HG02852 (cell line): Measurements from ENCODE around the gene SLCO2B1.

Experiments
- ATAC-seq: cut with Tn5 transposase; IDR thresholded peaks from one replicate; pipeline ENCODE4 v1.9.1; 2021; ENCODE audit warnings: mild to moderate bottlenecking, moderate library complexity; ENCODE audit not compliant: unreplicated experiment

The SLCO2B1 gene

GRCh38 chr11:75214843-75215242 is 63.9 kb downstream of the SLCO2B1 start:
- no peak for ATAC-seq

DNA sequence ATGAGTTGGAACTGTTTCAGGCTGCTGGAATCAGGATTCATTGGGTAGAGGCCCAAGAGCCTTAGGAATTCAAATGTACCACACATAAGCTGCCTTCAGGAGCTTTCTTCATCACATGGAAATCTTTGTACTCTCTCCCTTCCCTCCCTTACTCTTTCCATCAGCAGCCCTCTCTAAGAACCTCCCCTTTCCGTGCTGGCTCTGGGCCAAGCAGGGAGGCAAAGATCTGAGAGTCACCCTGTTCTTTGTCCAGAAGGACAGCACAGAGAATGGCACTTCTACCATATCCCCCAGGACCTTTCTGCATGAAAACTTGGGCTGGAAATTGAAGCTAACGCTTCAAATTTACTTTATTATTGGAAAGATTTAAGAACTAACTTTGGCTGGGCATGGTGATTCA is 69.0 kb downstream of the SLCO2B1 start:
- no peak for ATAC-seq

- ATAC-seq = no peak
Measured at GRCh38 chr11:75223954-75224643, 73.2 kb downstream of the SLCO2B1 start.

GRCh38 chr11:75225794-75226193 is 74.9 kb downstream of the SLCO2B1 start:
- ATAC-seq = no peak

- no peak for ATAC-seq
Measured at GRCh38 chr11:75229466-75229865, 78.6 kb downstream of the SLCO2B1 start.

GRCh38 chr11:75230621-75231020 is 79.7 kb downstream of the SLCO2B1 start:
- no peak for ATAC-seq

- no peak for ATAC-seq
Measured at GRCh38 chr11:75233754-75234172, 82.9 kb downstream of the SLCO2B1 start.

GRCh38 chr11:75236062-75236461 is 85.2 kb downstream of the SLCO2B1 start:
- ATAC-seq = no peak

DNA sequence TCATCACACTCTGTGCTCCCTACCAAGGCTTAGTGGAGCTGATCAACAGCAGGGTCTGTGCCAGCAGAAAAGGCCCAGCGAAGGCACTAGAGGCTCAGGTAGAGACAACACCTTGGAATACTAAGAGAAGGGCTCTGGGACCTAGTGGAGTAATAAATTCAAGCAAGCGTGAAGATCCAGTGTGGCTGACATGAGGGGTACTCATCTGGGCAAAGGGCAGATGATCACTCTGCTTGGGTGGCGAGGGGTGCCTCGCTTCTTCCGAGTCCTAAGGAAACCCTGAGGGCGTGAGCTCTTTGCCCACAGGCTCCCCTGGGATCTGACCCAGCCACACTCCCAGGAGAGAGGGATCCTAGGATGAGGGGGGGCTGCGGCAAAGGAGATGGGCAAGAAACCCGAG is 86.1 kb downstream of the SLCO2B1 start:
- no peak for ATAC-seq

GRCh38 chr11:75238595-75239440 is 87.9 kb downstream of the SLCO2B1 start:
- no peak for ATAC-seq

DNA sequence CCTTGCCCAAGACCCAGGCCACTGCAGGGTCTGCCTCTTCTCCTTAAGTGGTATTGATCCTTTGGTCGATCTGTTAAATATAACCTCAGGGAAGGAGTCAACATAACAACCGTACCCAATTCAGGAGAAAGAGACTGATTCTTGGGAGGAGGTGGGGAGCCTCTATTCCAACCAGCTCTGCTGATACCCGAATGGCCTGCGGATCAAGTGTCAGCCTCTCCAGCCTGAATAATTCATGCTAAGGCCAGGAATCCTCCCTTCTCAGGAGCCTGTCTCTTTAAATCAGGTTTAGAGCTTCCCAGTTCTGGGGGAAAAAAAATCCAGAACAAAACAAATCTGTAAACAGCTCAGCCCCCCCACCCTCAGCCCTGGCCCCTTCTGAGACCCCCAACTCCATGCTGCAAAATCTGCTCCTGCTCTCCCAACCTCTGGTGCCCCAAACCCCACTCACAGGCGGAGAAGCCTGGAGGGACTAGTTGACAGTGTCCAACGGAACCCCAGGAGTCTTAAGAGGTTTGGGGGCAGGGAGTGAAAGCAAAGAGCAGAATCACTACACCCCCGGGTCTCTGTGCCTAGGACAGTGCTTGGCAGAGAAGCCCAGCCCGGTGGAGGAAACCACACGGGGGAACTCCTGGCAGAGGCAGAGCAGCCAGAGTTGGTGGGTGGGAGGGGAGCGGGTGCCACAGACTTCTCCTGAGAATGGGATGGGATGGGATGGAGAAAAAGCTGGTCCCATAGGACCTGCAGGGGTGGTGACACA is 88.8 kb downstream of the SLCO2B1 start:
- no peak for ATAC-seq

- ATAC-seq = no peak
Measured at GRCh38 chr11:75240311-75241035, 89.6 kb downstream of the SLCO2B1 start, which contains the start of gene TPBGL. TSS of gene TPBGL (plus strand) at chr11:75240774. CDS start at chr11:75241050, 276 bp downstream.

DNA sequence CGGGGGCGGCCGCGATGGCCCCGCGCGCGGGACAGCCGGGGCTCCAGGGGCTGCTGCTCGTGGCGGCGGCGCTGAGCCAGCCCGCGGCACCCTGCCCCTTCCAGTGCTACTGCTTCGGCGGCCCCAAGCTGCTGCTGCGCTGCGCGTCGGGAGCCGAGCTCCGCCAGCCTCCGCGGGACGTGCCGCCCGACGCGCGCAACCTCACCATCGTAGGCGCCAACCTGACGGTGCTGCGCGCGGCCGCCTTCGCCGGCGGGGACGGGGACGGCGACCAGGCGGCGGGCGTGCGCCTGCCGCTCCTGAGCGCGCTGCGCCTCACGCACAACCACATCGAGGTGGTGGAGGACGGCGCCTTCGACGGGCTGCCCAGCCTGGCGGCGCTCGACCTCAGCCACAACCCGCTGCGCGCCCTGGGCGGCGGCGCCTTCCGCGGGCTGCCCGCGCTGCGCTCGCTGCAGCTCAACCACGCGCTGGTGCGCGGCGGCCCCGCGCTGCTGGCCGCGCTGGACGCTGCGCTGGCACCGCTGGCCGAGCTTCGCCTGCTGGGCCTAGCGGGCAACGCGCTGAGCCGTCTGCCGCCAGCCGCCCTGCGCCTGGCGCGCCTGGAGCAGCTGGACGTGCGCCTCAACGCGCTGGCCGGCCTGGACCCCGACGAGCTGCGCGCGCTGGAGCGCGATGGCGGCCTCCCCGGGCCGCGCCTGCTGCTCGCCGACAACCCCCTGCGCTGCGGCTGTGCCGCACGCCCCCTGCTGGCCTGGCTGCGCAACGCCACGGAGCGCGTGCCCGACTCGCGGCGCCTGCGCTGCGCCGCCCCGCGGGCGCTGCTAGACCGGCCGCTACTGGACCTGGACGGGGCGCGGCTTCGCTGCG is 90.4 kb downstream of the SLCO2B1 start:
- peak; percentile 86 for ATAC-seq

DNA sequence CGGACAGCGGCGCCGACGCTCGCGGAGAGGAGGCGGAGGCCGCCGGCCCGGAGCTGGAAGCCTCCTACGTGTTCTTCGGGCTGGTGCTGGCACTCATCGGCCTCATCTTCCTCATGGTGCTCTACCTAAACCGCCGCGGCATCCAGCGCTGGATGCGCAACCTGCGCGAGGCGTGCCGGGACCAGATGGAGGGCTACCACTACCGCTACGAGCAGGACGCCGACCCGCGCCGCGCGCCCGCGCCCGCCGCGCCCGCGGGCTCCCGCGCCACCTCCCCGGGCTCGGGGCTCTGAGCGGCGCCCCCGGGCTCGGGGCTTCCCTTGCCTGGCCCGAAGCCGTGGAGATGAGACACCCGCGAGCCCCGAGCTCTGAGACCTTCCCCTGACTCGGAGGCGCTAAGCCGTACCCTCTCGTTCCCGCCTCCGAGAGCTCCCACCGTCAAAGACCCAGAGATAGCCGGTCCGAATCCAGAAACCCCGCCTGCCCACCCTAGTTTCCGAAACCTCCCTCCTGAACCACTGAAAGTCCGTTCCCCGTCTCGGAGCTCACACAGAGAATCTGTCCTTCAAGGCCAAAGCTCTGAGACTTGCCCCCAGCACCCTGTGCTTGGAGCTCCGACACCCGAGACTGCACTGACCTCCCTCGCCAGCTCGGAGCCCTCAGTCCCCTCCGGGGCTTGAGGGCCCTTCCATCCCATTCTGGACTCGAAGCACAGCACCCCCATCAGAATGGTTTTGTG is 91.2 kb downstream of the SLCO2B1 start:
- ATAC-seq = peak; percentile 27

- no peak for ATAC-seq
Measured at GRCh38 chr11:75242722-75243600, 92.1 kb downstream of the SLCO2B1 start.

- no peak for ATAC-seq
Measured at GRCh38 chr11:75244052-75244814, 93.3 kb downstream of the SLCO2B1 start.

DNA sequence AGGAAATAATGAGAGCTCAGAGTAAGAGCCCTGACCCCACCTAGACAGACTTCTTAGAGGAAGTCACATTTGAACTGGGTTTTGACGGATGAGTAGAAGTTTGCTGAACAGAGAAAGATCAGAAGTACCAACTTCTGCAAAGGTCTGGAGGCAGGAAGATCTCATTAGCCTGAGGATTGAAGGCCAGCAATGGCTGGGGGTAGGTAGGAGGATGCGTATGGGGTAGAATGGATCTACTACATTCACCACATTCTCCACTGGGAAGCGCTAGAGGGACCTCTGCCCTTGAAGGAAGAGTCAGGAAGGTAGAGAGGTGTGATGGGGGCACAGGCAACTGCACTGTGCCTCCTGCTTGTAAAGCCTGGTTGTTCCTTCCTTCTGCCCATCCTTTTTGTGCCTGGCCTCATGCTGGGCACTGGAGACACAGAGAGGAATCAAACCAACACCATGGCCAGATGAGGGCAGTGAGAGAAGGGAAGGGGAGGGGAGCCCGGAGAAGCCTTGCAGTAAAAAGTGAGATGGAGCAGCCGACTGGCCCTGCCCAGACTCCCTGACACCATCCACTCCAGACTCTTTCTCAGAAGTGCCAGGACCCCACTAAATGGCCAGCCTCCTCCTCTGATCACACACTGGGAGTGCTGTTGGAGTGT is 94.6 kb downstream of the SLCO2B1 start:
- ATAC-seq = no peak
